DMS153 treated with DMSO at 0.1 percent for 48 hours (cell line): Measurements from ENCODE around the gene TRIM65.

Experiments
- DNase-seq: peaks from one replicate; lab custom pipeline; 2025; ENCODE audit not compliant: unreplicated experiment; lab: John Stamatoyannopoulos, UW

Gene TRIM65

DNA sequence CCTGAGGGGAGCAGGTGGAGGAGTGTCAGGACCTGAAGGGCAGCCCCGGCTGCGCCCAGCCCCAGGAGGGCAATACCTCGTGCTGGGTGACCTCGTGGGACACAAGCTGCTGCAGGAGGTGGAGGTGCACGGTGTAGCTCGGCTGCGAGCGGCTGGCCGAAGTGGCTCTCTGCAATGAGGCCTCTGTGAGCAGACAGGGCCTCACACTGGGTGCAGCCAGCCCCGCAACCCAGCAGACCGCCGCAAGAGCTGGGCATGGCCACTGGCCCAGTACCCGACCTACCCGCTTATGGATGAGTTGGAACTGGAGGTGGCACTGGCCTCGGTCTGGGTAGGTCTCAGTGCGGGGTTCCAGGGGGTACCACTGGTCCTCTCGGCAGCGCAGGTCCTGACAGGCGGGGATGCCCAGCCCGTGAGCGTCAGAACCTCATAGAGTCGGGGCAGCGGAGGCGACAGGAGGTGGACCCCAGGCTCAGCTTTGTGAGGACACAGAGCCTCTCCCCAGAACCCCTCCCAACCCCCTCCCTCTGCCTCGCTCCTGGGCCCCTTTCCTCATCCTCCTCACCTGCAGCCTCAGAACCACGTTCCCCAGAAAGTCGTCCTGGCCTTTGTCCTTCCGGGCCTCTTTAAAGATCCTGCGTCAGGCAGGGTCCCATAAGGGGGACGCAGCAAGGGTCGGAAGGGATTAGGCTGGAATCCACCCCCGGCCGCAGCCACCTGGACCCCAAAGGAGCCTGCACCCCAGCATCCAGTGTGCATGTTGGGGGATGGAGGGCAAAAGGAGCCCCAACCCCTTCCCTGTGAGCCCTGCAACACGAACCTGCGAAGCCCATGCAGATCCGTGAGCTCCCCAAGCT, 56.6 kb downstream of the TRIM65 start:
- no peak for DNase-seq
